ENCODE results near the gene SLC16A5.
"Not testable (repeated sequence)": the region's sequence is repeated elsewhere in the genome, so short reads cannot be mapped to it uniquely, and the experiment has no call there.

The SLC16A5 gene

DNA sequence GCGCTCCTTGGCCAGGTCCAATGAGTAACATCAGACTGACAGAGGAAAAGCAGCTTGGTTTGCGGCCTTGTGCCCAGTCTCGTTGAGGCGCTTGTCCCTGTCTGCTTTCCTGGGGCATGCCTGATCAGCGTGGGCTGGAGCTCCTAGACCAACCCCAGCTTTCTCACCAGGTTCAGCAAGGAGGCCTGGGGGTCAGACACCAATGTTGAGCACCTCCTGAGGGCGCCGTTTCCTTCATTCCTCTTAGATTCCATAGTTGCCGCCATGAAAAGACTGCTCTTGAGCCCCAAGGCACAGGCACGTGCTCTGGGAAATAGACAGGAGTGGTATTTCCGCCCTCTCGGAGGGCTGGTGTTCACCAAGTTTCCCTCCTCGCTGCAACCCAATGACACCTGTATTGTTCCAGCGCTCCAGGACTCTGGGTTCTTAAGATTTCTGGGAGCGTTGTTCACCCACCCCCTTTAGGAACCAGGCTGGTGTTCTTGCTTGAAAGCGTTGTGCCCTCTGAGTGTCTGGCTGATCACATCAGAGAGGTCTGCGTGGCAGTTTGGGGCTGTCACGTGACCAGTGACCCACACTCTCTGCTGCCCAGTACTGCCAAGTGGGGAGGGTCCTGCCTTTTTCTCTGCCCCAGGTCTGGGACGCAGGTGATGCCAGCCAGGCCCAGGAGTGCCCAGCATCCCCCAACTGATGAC is 22.7 kb upstream of the SLC16A5 start:
- no peak for DNase-seq

- DNase-seq = no peak
These were observed 22.1 kb upstream of the SLC16A5 start for GRCh38 chr17:75065562-75066151.

- no peak for DNase-seq
These were observed 19.9 kb upstream of the SLC16A5 start for GRCh38 chr17:75067856-75068255.

DNA sequence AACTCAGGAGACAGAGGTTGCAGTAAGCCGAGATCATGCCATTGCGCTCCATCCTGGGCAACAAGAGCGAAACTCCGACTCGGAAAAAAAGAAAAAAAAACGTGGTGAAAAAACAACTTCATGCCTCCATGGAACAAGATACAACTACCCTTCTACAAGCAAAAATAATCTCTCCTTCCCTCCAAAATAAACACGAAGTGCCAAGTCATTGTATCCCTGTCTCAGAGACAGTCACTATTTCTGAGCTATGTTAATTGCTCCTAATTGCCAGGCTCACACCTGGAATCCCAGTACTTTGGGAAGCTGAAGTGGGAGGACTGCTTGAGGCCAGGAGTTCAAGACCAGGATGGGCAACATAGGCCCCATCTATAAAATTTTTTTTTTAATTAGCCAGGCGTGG is 19.0 kb upstream of the SLC16A5 start:
- DNase-seq = no peak

DNA sequence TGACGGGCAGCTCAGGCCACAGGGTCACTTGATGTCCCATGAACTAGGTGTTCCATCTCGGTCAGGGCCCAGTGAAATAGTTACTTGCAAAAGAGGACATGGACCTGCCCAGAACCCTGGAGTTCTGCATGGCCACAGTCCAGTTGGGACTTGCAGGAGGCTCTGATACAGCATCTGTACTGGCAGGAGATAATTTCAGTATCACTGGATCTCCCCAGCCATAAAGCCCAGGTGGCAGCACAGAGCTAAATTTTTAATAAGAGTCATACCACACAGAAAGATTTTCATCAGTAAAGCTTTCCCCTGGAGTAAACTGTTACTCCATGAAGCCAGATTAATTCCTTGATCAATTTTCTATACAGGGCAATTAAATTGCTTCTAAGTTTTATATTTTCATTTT is 18.0 kb upstream of the SLC16A5 start:
- DNase-seq = no peak

DNA sequence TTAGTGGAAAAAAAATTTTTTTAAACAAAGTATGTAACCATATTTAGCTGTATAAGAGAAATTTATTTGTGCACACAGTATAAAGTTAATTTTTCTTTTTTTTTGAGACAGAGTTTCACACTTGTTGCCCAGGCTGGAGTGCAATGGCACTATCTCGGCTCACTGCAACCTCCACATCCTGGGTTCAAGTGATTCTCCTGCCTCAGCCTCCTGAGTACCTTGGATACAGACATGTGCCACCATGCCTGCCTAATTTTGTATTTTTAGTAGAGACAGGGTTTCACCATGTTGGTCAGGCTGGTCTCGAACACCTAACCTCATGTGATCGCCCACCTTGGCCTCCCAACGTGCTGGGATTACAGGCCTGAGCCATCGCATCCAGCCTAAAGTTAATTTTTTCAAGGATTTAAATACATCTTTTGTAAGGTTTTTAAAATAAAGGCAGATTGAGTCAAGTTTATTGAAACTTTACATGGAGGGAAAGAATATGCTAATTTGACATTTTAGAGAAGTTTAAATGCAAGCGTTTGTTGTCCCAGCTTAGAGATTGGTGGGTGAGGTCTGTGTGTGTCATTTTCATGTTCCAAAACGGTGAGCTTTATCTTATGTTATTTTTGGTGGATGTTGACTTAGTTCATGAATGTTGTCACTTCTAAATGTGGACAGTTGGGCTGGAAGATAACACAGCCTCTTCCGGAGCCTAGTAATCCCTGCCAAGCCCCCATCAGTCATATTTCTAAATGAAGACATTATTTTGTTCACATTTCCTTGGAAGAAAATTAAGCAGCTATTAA is 16.1 kb upstream of the SLC16A5 start:
- not testable (repeated sequence) for DNase-seq

- not testable (repeated sequence) for DNase-seq
These were observed 14.8 kb upstream of the SLC16A5 start for GRCh38 chr17:75072909-75073308.

DNA sequence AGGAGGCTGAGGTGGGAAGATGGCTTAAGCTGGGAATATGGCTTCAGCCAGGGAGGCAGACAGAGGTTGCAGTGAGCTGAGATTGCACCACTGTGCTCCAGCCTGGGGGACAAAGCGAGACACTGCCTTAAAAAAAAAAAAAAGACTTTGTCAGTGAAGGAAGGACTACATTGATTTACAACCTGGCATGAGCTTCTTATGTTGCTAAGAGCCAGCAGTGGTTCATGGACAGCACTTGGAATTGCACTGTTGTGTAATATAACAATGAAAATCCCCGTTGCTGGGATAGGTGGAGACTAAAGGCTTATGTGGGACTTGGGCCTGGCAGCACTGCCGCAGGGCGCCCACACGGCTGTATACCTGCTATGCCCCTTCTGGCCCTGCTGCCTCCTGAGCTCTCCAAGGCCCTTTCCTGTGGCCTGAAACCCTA is 14.1 kb upstream of the SLC16A5 start:
- no peak for DNase-seq

DNA sequence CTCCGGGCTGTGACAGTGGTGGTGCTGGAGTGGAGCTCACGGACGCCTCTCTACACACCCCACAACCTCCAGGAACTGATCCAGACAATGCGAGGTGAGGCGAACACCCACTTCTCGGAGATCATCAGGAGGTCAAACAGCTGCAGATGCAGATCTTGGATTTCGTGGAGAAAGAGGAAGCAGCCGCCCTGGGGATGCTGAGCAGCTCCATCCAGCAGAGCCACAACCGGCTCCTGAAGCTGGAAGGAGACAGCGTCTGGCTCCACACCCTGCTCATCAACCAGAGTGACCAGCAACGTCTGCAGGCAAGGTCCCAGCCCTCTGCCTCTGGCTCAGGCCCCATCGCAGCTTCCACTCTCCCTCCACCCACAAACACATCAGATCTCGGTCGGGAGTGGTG is 13.2 kb upstream of the SLC16A5 start:
- no peak for DNase-seq

- DNase-seq = no peak
These were observed 12.0 kb upstream of the SLC16A5 start for GRCh38 chr17:75075597-75076336.

DNA sequence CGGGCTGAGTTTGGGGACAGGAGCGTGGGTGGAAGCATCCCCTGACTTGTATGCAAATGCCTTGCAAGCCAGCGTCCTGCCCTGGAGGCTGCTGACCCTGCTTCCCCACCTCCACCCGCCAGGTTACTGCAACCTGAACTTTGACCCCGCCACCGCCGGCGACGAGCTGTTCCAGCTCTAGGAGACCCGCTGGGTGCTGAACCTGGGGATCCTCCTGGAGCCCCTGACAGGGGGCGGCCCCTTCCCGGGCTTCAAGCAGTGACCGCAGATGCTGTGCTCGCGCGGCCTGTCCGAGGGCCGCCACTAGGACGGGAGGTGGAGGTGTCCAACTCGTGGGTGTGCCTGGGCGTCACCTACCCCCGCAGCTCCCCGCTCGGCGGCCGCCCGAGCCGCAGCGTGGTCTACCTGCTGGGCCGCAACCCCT is 10.7 kb upstream of the SLC16A5 start:
- DNase-seq = no peak

DNA sequence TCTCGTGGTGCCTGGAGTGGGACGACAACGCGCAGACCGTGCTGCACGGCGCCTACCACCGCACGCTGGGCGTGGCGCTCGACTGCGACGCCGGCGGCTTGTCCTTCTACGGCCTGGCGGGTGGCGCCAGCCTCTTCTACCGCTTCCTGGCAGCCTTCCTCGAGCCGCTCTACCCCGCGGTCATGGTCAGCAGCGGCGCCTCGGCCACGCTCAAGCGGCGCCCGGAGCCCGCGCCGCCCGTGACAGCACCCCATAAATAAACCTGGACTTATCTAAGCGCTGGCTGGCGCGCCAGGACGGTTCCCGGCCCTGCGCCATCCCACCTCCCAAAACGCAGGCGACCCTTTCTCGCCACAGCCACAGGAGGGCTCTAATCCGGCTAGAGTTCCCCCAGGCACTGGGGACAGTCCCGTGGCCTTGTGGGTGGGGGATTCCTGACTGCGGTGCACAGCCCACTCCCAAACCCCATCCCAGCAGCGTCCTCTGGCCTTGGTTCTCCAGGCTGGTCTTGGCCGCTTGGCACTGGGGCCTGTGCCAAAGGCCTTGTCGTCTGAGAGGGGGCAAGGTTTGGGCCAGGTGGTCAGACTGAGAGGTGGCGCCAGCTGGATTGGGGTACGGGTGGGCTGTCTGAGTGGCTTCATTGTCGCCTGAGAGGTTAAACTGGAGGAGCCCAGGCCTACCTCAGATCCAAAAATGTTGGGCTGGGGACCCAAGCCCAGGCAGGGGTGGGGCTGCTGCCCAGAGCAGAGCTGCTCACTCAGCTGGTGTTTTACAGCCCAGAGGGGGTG is 10.1 kb upstream of the SLC16A5 start:
- no peak for DNase-seq

DNA sequence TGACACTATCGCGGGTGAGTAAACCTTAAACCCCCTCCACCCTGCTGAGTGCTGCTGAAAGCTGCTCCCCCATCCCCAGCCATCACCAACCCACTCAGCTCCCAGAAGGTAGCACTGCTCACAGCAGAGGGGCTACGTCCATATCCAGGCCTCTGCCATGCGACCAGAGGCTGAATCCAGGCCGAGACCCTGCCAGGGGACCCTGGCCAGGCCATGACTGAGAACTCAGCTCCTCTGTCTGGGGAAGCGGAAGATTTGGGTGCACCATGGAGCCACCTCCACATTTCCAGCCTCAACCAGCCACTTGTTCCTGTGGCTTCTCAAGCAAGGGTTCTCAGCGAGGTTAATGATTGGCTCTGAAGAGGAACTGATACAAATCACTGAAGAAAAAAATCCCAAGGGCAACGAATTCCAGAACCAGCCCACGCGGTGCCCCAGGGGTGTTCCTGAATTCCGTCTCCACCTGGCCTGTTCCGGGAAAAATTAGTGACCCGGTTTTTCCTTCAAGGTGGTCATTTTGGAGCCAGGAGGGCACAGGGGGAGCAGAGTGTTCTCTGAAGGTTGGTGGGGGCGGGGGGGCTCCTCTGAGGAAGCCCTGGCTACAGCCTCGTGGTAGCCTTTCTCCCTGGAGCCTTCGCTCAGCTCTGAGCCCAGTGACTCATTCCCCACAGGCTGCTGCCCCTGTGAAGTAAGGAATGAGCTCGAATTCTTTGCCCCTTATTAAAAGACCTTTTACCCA is 9.3 kb upstream of the SLC16A5 start:
- peak; percentile 66 for DNase-seq

- DNase-seq = no peak
These were observed 8.8 kb upstream of the SLC16A5 start for GRCh38 chr17:75079023-75079373.

GRCh38 chr17:75081611-75082540 is 5.9 kb upstream of the SLC16A5 start:
- no peak for DNase-seq

- no peak for DNase-seq
These were observed 5.1 kb upstream of the SLC16A5 start for GRCh38 chr17:75082683-75083082.

GRCh38 chr17:75084039-75084660 is 3.6 kb upstream of the SLC16A5 start:
- DNase-seq = no peak

DNA sequence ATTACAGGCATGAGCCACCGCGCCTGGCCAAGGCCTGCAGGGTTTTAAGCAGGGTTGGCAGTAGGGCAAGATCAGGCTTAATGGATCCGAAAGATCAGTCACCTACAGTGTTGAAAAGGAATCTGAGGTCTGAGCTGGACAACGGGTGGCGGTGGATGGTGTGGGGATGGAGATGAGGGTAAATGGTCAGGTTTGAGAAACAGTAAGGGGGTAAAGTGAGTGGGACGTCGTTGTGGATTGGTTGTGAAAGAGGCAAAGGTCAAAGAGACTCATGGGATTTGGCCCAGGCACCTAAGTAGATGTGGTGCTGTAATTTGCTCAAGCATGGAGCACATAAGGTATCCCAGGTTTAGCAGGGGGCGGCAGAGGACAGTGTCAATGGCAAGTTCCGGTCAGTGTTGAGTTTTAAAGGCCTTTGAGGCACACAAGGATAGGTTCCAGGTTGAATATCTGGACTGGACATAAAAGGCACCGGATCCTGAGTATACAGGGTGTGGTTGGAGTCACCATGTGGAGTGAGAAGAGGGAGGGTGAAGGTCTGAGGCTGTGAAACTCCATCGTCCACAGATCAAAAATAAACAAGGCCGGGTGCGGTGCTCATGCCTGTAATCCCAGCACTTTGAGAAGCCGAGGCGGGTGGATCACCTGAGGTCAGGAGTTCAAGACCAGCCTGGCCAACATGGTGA is 1.1 kb upstream of the SLC16A5 start:
- no peak for DNase-seq

DNA sequence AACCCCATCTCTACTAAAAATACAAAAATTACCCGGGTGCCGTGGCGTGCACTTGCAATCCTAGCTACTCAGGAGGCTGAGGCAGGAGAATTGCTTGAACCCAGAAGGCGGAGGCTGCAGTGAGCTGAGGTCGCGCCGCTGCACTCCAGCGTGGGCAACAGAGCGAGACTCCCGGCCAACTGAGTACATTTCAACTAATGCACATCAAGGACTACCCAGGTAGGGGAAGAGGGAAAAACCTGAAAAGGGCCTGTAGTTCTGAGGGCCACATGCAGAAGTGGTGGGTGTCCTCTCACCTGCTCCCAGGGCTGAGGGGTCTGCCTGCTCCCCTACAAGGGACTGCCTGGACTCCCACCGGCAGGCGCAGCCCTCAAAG is 584 bp upstream of the SLC16A5 start:
- DNase-seq = no peak

Data from T1000 (cell line).